Activated naive CD8-positive, alpha-beta T cell treated with anti-CD3 and anti-CD28 coated beads, Interleukin-2, amount 50 U/mL, for 24 hours (primary cell): ENCODE results near the gene B9D2.
"Not testable (repeated sequence)": the region's sequence is repeated elsewhere in the genome, so short reads cannot be mapped to it uniquely, and the experiment has no call there.

Experiments used
- ATAC-seq: fragments of 150-1000 bp; cut with Tn5 transposase; one replicate; pipeline ENCODE4 v1.10.0; 2021
- DNase-seq: peaks from one replicate; pipeline ENCODE4 v3.0.0; 2021
- H3K27ac Mint-ChIP-seq: one replicate; pipeline ENCODE4 v1.8.0; 2021; ENCODE audit warnings: mild to moderate bottlenecking, mixed read lengths
- H3K27me3 Mint-ChIP-seq: one replicate; pipeline ENCODE4 v1.8.0; 2021; ENCODE audit warnings: mixed read lengths
- H3K36me3 Mint-ChIP-seq: one replicate; pipeline ENCODE4 v1.8.0; 2021; ENCODE audit warnings: low read depth, mixed read lengths
- H3K4me1 Mint-ChIP-seq: one replicate; pipeline ENCODE4 v1.8.0; 2021; ENCODE audit warnings: mixed read lengths
- H3K4me3 Mint-ChIP-seq: one replicate; pipeline ENCODE4 v1.8.0; 2021; ENCODE audit warnings: mild to moderate bottlenecking, moderate library complexity, mixed read lengths
- H3K9me3 Mint-ChIP-seq: one replicate; pipeline ENCODE4 v1.8.0; 2021; ENCODE audit warnings: mixed read lengths

The B9D2 gene

DNA sequence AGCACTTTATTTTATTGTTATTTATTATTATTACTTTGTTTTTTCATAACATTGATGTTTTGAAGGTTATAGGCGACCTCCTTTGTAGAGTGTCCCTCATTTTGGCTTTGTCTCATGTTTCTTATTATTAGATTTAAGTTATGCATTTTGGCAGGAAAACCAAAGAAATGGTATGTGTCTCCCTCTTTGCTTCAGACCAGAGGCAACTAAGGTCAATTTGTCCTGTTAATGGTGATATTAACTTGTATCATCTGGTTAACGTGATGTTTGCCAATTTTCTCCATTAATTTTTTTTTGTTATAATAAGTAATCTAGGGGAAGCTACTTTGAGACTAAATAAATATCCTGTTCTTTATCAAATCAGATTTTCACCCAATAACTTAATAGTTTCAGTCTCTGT is 8.6 kb upstream of the B9D2 start:
- no peak for DNase-seq
- no peak overlapping the region for H3K27ac Mint-ChIP-seq
- no peaks in the 10 kb centered on the region for H3K9me3 Mint-ChIP-seq
- ATAC-seq = no peak
- H3K4me1 Mint-ChIP-seq = peaks cover 16% of the 10 kb centered on the region
- no peaks in the 10 kb centered on the region for H3K36me3 Mint-ChIP-seq
- no peaks in the 10 kb centered on the region for H3K27me3 Mint-ChIP-seq
- no peak overlapping the region for H3K4me3 Mint-ChIP-seq

DNA sequence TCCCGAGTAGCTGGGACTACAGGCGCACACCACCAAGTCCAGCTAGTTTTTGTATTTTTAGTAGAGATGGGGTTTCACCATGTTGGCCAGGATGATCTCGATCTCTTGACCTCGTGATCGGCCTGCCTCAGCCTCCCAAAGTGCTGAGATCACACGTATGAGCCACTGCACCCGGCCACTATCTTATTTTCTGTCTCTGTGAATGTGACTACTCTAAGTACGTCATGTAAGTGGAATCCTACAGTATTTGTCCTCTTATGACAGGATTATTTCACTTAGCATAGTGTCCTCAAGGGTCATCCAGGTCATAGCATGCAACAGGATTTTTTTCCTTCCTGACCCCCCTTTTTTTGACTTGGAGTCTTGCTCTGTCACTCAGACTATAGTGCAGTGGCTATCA is 7.6 kb upstream of the B9D2 start:
- no peak overlapping the region for H3K4me3 Mint-ChIP-seq
- H3K4me1 Mint-ChIP-seq = peaks cover 9% of the 10 kb centered on the region
- peak overlapping the region; percentile 22 for H3K27ac Mint-ChIP-seq
- H3K9me3 Mint-ChIP-seq = no peaks in the 10 kb centered on the region
- ATAC-seq (no peak), DNase-seq (no peak)
- H3K36me3 Mint-ChIP-seq = no peaks in the 10 kb centered on the region
- no peaks in the 10 kb centered on the region for H3K27me3 Mint-ChIP-seq

DNA sequence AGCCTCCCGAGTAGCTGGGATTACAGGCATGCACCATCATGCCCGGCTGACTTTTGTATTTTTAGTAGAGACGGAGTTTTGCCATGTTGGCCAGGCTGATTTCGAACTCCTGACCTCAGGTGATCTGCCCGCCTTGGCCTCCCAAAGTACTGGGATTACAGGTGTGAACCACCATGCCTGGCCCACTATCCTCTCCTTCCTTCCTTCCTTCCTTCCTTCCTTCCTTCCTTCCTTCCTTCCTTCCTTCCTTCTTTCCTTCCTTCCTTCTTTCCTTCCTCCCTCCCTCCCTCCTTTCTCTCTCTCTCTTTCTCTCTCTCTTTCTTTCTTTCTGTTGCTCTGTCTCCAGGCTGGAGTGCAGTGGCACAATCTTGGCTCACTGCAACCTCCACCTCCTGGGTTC is 7.2 kb upstream of the B9D2 start:
- not testable (repeated sequence) for H3K4me3 Mint-ChIP-seq

DNA sequence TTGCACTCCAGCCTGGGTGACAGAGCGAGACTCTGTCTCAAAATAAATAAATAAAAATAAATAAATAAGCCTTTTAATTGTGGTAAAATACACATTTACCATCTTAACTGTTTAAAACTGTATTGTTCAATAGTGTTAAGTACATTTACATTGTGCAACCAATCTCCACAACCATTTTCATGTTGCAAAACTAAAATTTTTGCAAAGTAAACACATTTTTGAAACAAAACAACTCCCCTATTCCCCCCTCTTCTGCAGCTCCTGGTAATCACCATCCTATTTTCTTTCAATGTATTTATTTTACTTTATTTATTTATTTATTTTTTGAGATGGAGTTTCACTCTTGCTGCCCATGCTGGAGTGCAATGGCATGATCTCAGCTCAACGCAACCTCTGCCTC is 5.8 kb upstream of the B9D2 start:
- H3K9me3 Mint-ChIP-seq = no peaks in the 10 kb centered on the region
- H3K27me3 Mint-ChIP-seq = no peaks in the 10 kb centered on the region
- H3K4me1 Mint-ChIP-seq = peaks cover 9% of the 10 kb centered on the region
- H3K4me3 Mint-ChIP-seq = no peak overlapping the region
- no peak overlapping the region for H3K27ac Mint-ChIP-seq
- ATAC-seq = no peak
- DNase-seq = no peak
- H3K36me3 Mint-ChIP-seq = peaks cover 2% of the 10 kb centered on the region

More for the DNA sequence above, 7.2 kb upstream of the B9D2 start:
- ATAC-seq, DNase-seq, H3K27me3 Mint-ChIP-seq, H3K36me3 Mint-ChIP-seq, H3K9me3 Mint-ChIP-seq: not testable (repeated sequence)
- Mint-ChIP-seq H3K4me1 (peaks cover 10% of the 10 kb centered on the region), H3K27ac (peak overlapping the region; percentile 22)

- Mint-ChIP-seq H3K4me3 (no peak overlapping the region), H3K36me3 (peaks cover 2% of the 10 kb centered on the region), H3K9me3 (no peaks in the 10 kb centered on the region), H3K27ac (no peak overlapping the region), H3K27me3 (no peaks in the 10 kb centered on the region), H3K4me1 (peaks cover 23% of the 10 kb centered on the region)
- ATAC-seq (no peak), DNase-seq (no peak)
Measured at GRCh38 chr19:41367848-41368301, 3.9 kb upstream of the B9D2 start.

GRCh38 chr19:41366089-41366488 is 2.1 kb upstream of the B9D2 start:
- no peak for DNase-seq
- Mint-ChIP-seq H3K36me3 (peaks cover 2% of the 10 kb centered on the region), H3K27ac (peak overlapping the region; percentile 35), H3K4me1 (peaks cover 27% of the 10 kb centered on the region), H3K4me3 (no peak overlapping the region), H3K9me3 (no peaks in the 10 kb centered on the region), H3K27me3 (no peaks in the 10 kb centered on the region)
- no peak for ATAC-seq

DNA sequence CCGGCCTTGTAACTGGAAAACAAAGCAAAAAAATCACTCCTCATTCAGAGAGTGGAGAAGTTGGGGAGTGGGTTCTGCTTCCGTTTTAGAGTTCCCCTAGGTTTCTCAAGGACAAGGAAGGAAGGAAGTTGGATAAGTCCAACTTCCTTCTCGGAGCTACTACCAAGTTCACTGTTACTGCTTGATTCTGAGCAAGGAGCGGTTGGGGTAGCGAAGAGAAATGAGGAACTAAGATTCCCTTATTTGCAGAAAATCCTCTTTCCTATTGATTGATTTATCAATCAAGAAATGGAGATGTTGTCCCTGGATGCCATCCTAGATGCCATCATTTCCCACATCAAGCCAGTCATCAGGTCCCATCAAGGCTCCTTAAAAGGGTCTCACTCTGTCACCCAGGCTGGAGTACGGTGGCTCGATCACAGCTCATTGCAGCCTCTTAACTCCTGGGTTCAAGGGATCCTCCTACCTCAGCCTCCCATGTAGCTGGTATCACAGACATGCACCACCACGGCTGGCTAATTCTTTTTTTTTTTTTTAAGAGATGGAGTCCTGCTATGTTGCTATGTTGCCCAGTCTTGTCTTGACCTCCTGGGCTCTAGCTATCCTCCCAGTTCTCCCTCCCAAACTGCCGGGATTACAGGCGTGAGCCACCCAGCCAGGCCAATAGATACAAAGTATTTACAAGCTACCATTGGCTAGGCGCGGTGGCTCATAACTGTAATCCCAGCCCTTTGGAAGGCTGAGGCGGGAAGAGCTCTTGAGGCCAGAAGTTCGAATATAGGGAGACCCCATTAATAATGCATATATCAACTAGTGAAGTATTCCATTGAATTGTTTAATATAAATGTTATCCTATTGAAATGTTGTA is 809 bp upstream of the B9D2 start:
- ATAC-seq (no peak), DNase-seq (no peak)
- Mint-ChIP-seq H3K27ac (peak overlapping the region; percentile 99), H3K4me3 (peak overlapping the region; percentile 97), H3K9me3 (no peaks in the 10 kb centered on the region), H3K36me3 (peaks cover 2% of the 10 kb centered on the region), H3K27me3 (no peaks in the 10 kb centered on the region), H3K4me1 (peaks cover 31% of the 10 kb centered on the region)

DNA sequence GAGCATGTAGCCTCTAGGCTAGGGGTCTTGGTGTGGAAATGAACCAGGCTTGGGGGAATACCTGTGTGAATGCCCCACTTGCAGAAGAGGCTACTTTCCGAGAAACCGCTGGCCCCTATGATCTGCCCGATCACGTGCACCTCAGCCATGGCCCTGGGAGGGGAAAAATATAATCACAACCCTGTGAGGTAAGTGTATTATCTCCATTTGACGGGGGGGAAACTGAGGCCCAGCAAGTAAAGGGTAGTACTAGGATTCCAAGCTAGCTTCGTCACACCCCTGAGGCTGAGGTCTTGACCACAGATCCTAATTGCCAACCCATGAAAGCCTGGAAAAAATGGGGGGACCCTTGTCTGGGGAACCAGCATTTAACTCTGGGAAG is 587 bp downstream of the B9D2 start:
- Mint-ChIP-seq H3K4me1 (peaks cover 35% of the 10 kb centered on the region), H3K27ac (peak overlapping the region; percentile 99), H3K36me3 (peaks cover 2% of the 10 kb centered on the region), H3K9me3 (no peaks in the 10 kb centered on the region), H3K4me3 (peak overlapping the region; percentile 97), H3K27me3 (no peaks in the 10 kb centered on the region)
- ATAC-seq (no peak), DNase-seq (no peak)

DNA sequence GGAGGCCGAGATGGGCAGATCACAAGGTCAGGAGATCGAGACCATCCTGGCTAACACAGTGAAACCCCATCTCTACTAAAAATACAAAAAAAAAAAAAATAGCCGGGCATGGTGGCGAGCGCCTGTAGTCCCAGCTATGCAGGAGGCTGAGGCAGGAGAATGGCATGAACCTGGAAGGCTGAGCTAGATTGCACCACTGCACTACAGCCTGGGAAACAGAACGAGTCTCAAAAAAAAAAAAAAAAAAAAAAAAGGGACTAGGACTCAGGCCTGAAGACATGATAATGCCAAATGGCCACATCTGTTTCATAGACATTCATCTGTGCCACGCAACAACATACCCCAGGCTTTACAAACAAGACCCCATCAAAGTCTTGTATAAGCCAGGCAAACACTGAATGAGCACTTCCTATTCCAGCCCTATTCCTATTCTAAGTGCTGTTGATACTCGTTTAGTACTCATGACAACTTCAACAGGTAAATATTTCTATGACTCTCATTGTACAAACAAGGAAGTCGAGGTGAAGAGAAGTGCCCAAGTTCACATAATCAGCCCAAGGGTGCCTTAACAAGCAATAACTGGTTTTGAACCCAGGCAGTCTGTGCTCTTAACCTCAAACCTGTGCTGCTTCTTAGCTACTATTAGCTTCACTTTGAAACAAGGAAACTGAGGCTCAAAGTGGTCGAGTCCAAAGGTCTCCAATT is 1.7 kb downstream of the B9D2 start:
- ATAC-seq (no peak), DNase-seq (no peak)
- H3K4me3 Mint-ChIP-seq = no peak overlapping the region
- H3K36me3 Mint-ChIP-seq = peaks cover 2% of the 10 kb centered on the region
- no peaks in the 10 kb centered on the region for H3K27me3 Mint-ChIP-seq
- H3K4me1 Mint-ChIP-seq = peaks cover 46% of the 10 kb centered on the region
- H3K27ac Mint-ChIP-seq = peak overlapping the region; percentile 60
- H3K9me3 Mint-ChIP-seq = no peaks in the 10 kb centered on the region

GRCh38 chr19:41359741-41360140 is 4.2 kb downstream of the B9D2 start:
- Mint-ChIP-seq H3K9me3 (no peaks in the 10 kb centered on the region), H3K4me1 (peaks cover 63% of the 10 kb centered on the region), H3K36me3 (peaks cover 7% of the 10 kb centered on the region), H3K4me3 (no peak overlapping the region), H3K27ac (no peak overlapping the region), H3K27me3 (no peaks in the 10 kb centered on the region)
- DNase-seq (no peak), ATAC-seq (no peak)

- Mint-ChIP-seq H3K4me3 (peak overlapping the region; percentile 42), H3K27me3 (no peaks in the 10 kb centered on the region), H3K4me1 (peaks cover 53% of the 10 kb centered on the region), H3K9me3 (no peaks in the 10 kb centered on the region), H3K27ac (peak overlapping the region; percentile 46), H3K36me3 (peaks cover 11% of the 10 kb centered on the region)
- no peak for DNase-seq
- no peak for ATAC-seq
Measured at GRCh38 chr19:41357746-41358145, 6.2 kb downstream of the B9D2 start.

DNA sequence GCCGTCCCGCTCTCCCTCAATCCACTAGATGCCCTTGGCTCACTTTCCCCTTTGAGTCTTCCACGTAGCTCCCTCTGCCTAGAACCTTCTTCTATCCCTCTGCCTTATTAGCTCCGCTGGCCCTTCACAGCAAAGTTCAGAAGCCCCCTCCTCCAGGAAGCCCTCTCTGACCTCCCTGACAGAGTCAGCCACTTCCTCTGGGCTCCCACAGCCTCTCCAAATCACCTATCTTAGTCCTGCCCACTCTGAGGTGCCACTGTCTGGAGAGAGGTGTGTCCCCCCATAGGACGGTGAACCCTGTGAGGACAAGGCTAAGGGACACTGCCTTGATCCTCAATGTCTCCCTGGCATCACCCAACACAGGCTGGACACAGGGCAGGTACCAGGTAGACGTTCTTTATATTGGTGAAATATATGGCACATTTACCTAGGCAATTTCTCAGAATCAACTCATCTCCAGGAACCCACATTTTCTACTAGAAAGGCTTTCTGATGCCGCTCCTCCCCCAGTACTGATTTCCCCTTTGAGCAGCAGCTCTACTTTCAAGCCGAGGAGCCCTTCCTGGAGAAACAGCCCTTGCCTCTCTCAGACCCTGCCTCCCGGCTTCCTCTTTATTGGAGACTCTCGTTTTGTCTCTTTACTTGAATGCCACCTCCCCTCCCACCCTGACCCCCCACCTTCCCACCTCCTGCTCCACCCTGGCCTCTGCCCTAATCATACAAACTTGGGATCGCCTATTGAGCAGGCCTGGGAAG is 6.8 kb downstream of the B9D2 start:
- Mint-ChIP-seq H3K36me3 (peaks cover 14% of the 10 kb centered on the region), H3K4me3 (peak overlapping the region; percentile 69), H3K27ac (peak overlapping the region; percentile 94), H3K27me3 (no peaks in the 10 kb centered on the region), H3K4me1 (peaks cover 49% of the 10 kb centered on the region), H3K9me3 (no peaks in the 10 kb centered on the region)
- ATAC-seq (no peak), DNase-seq (no peak)

DNA sequence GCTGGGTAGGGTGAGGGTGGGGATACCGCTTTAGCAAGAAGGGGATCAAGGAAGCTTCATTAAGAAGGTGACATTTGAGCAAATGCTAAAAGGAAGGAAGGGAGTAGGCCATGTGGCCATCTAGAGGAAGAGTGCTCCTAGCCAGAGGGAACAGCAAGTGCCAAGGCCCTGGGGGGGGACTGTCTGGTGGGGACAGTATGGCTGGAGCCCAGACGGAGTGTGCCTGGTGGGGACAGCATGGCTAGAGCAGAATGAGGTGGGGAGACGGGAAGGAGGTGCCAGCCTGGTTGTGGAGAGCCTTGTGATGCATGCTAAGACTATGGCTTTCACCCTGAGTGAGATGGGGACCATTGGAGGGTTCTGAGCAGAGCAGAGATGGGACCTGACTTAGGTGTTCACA is 8.1 kb downstream of the B9D2 start:
- no peak for ATAC-seq
- no peaks in the 10 kb centered on the region for H3K9me3 Mint-ChIP-seq
- DNase-seq = peak; percentile 31
- peaks cover 56% of the 10 kb centered on the region for H3K4me1 Mint-ChIP-seq
- H3K27ac Mint-ChIP-seq = peak overlapping the region; percentile 94
- H3K36me3 Mint-ChIP-seq = peaks cover 24% of the 10 kb centered on the region
- H3K4me3 Mint-ChIP-seq = peak overlapping the region; percentile 69
- no peaks in the 10 kb centered on the region for H3K27me3 Mint-ChIP-seq

DNA sequence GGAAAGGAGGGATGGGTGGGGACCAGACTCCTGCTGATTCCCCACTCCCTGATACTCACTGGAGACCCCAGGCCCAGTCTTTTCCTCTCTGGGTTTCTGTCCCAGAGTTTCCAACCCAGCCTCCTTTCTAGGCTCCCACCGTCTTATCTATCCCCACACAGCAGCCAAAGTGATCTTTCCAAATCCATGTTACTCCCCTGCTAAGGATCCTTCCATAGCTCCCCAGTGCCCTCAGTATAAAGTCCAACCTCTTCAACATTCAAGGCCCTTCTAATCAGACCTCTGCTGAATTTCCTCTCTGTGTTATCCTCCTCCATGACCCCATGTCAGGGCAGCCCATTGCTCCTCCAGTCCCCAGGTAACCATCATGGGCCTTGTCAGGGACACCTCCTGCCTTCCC is 8.9 kb downstream of the B9D2 start:
- no peak for ATAC-seq
- Mint-ChIP-seq H3K27ac (peak overlapping the region; percentile 94), H3K27me3 (no peaks in the 10 kb centered on the region), H3K4me3 (peak overlapping the region; percentile 69), H3K4me1 (peaks cover 60% of the 10 kb centered on the region), H3K36me3 (peaks cover 26% of the 10 kb centered on the region), H3K9me3 (no peaks in the 10 kb centered on the region)
- DNase-seq = no peak
